Neural crest cell (in vitro differentiated cells): ENCODE measurements around the gene MAGI2. TPM values are rescaled to one million over a fixed set of nuclear protein-coding genes. Genes with fewer than 3 reads are reported as not detected.
A peak's percentile ranks its signal among the peaks of the same experiment; 100 is the strongest.

Experiments used
- DNase-seq: peaks from one replicate; pipeline ENCODE4 v3.0.0; 2021; ENCODE audit warnings: low read depth, mixed read lengths, low spot score
- H3K27ac Mint-ChIP-seq: one replicate; pipeline ENCODE4 v1.8.0; 2021; ENCODE audit warnings: mild to moderate bottlenecking, mixed read lengths; ENCODE audit not compliant: unreplicated experiment
- H3K27me3 Mint-ChIP-seq: 2 replicates; pipeline ENCODE4 v1.8.0; 2021; ENCODE audit warnings: low read depth, mild to moderate bottlenecking, mixed read lengths
- H3K36me3 Mint-ChIP-seq: 2 replicates; pipeline ENCODE4 v1.8.0; 2021; ENCODE audit warnings: low read depth, mild to moderate bottlenecking, mixed read lengths
- H3K4me1 Mint-ChIP-seq: 2 replicates; pipeline ENCODE4 v1.8.0; 2021; ENCODE audit warnings: mixed read lengths
- H3K4me3 Mint-ChIP-seq: one replicate; pipeline ENCODE4 v1.8.0; 2021; ENCODE audit warnings: mild to moderate bottlenecking, mixed read lengths
- H3K9me3 Mint-ChIP-seq: 2 replicates; pipeline ENCODE4 v1.8.0; 2021; ENCODE audit warnings: mixed read lengths
- total RNA-seq: library from RNA; stranded (reverse); gene quantifications from 2 replicates; pipeline ENCODE4 v1.2.1, GENCODE V29; 2021
- TF ChIP-seq, protein P1 (sequence below): fragments of 200-600 bp; sonication (generic); conservative IDR thresholded peaks from 2 replicates; pipeline ENCODE4 v1.5.0; 2021; ENCODE audit warnings: antibody characterized with exemption, mild to moderate bottlenecking

The MAGI2 gene
- total RNA-seq, 1 donor from 2014 or later, result 10.0 TPM

DNA sequence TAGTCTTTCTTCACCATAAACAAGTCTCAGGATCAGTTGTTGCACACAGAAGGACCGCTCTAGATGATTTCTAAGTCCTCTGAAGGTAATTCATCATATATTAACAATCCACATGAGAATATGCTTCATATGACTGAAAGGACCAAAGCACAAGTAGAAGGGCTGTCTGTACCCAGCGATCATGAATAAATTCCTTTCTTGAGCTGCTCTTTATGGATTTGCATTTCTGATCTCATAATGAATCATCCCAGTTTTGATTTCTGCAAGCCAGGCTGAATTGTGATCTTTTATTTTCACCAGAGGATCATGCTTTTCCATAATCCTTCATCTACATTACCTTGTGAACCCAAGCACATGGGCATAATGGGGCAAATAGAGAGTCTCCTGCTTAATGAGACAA lies 675.6 kb downstream of the MAGI2 start:
- no peak overlapping the region for H3K4me3 Mint-ChIP-seq
- no peaks in the 10 kb centered on the region for H3K4me1 Mint-ChIP-seq
- TF ChIP-seq, protein P1, sequence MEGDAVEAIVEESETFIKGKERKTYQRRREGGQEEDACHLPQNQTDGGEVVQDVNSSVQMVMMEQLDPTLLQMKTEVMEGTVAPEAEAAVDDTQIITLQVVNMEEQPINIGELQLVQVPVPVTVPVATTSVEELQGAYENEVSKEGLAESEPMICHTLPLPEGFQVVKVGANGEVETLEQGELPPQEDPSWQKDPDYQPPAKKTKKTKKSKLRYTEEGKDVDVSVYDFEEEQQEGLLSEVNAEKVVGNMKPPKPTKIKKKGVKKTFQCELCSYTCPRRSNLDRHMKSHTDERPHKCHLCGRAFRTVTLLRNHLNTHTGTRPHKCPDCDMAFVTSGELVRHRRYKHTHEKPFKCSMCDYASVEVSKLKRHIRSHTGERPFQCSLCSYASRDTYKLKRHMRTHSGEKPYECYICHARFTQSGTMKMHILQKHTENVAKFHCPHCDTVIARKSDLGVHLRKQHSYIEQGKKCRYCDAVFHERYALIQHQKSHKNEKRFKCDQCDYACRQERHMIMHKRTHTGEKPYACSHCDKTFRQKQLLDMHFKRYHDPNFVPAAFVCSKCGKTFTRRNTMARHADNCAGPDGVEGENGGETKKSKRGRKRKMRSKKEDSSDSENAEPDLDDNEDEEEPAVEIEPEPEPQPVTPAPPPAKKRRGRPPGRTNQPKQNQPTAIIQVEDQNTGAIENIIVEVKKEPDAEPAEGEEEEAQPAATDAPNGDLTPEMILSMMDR, result no peak
- peaks cover 1% of the 10 kb centered on the region for H3K27me3 Mint-ChIP-seq
- H3K27ac Mint-ChIP-seq, result no peak overlapping the region
- no peaks in the 10 kb centered on the region for H3K9me3 Mint-ChIP-seq
- DNase-seq, result no peak
- H3K36me3 Mint-ChIP-seq, result no peaks in the 10 kb centered on the region

- H3K27ac Mint-ChIP-seq, result peak overlapping the region; percentile 90
- no peaks in the 10 kb centered on the region for H3K4me1 Mint-ChIP-seq
- H3K27me3 Mint-ChIP-seq, result peaks cover 16% of the 10 kb centered on the region
- H3K9me3 Mint-ChIP-seq, result no peaks in the 10 kb centered on the region
- TF ChIP-seq, protein P1, result no peak
- DNase-seq, result no peak
- no peaks in the 10 kb centered on the region for H3K36me3 Mint-ChIP-seq
- peak overlapping the region; percentile 87 for H3K4me3 Mint-ChIP-seq
These were observed 682.8 kb downstream of the MAGI2 start for GRCh38 chr7:78770422-78771410.

DNA sequence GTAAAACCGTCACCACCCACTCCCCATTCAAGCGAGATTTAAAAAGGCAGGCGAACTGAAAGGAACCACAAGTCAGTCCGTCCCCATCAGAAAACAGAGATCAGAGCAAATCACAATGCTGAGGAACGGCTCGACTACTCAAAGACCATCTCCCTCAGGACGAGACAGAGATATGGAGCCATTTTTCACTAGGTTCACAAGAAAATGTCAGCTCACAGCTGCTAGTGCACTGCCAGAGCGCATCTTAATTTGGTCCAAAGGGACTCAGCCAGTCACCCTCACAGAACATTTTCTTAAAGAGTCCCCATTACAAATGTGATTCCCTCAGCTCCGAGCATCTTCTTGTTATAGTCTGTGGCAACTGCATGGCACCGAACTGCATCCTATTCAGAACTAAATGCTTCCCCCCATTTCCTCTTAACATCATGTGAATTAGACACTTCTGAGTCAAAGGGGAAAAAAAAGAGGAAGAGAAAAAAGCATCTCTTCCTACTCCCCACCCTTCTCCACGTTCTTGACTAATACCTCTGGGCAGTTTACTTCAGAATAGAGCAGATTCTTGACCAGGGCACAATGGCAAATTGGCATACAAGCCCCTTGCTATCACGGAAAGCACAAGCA lies 683.9 kb downstream of the MAGI2 start:
- Mint-ChIP-seq H3K27ac (no peak overlapping the region), H3K9me3 (no peaks in the 10 kb centered on the region), H3K4me1 (no peaks in the 10 kb centered on the region), H3K4me3 (no peak overlapping the region), H3K27me3 (peaks cover 16% of the 10 kb centered on the region), H3K36me3 (no peaks in the 10 kb centered on the region)
- no peak for DNase-seq
- TF ChIP-seq, protein P1, result no peak

DNA sequence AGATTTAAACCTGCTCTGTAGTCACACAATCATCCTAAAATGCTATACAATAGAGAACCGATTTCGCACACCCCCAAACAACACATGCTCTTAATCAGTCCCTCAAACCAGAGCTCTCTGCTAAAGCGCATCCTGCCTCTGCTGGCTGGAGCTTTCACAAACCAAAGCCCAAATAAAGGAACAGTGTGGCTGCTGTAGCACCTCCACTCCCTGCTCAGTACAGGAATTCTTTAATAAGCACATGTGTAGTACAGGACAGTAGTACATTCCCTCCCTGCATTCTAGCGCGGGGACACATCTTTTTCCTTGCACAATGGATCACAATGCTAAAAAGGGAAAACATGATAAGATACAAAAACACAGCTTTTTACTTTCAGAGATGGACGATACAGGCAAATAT lies 684.6 kb downstream of the MAGI2 start:
- Mint-ChIP-seq H3K36me3 (no peaks in the 10 kb centered on the region), H3K4me1 (no peaks in the 10 kb centered on the region), H3K27me3 (peaks cover 16% of the 10 kb centered on the region), H3K27ac (no peak overlapping the region), H3K9me3 (no peaks in the 10 kb centered on the region), H3K4me3 (no peak overlapping the region)
- TF ChIP-seq, protein P1, result no peak
- no peak for DNase-seq

- no peak overlapping the region for H3K4me3 Mint-ChIP-seq
- H3K9me3 Mint-ChIP-seq, result no peaks in the 10 kb centered on the region
- DNase-seq, result no peak
- H3K27me3 Mint-ChIP-seq, result peaks cover 8% of the 10 kb centered on the region
- TF ChIP-seq, protein P1, result no peak
- no peaks in the 10 kb centered on the region for H3K36me3 Mint-ChIP-seq
- no peak overlapping the region for H3K27ac Mint-ChIP-seq
- no peaks in the 10 kb centered on the region for H3K4me1 Mint-ChIP-seq
These were observed 687.3 kb downstream of the MAGI2 start for GRCh38 chr7:78765943-78766729.
